Measurements from ENCODE around the gene RNF40. TPM values are rescaled to one million over a fixed set of nuclear protein-coding genes. Genes with fewer than 3 reads are reported as not detected.
"Not testable (repeated sequence)": the region's sequence is repeated elsewhere in the genome, so short reads cannot be mapped to it uniquely, and the experiment has no call there.

The RNF40 gene
- polyA plus RNA-seq, 1 donor: 121 TPM

- DNase-seq: no peak
Measured at GRCh38 chr16:30780021-30780420, 17.9 kb downstream of the RNF40 start.

DNA sequence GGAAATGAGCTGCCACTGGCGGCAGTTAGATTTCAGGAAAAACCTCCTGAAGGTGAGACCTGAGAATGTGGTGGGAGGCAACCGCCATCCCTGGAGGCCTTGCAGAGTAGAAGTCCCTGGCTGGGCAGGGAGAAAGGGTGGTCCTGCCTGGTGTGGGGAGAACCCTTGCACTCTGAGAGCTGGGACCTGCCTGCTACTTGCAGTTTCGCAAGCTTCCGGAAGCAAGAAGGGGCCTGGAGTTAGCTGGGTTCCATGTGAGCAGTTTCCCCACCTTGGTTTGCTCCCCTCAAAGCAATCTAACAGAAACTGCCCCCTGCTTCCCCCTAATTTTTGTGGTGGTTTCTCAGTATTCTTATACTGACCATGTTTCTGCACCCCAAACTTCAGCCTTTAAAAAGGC is 18.4 kb downstream of the RNF40 start:
- DNase-seq: no peak

DNA sequence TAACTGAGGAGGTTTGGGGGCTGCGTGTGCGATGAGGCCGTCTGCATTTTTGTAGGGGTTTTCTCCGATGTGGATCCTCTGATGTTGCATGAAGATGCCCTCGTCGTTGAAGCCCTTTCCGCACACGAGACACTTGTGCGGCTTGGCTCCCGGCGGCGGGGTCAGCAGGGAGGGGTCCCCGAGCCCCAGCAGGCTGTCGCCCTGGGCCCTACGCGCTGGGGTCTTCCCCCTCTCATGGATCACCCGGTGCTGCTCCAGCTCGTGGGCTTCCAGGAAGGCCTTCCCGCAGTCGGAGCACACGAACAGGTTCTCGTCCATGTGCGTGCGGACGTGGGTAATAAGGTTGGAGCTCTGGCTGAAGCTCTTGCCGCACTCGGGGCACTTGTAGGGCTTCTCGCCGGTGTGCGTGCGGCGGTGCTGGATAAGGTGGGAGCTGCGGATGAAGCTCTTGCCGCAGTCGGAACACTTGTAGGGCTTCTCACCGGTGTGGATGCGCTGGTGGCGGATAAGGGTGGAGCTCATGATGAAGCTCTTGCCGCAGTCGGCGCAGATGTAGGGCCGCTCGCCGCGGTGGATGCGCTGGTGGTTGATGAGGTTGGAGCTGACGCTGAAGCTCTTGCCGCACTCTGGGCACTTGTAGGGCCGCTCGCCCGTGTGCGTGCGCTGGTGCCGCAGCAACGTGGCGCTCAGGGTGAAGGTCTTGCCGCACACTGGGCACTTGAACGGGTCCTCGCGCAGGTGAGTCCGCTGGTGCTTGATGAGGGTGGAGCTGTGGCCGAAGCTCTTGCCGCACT is 20.6 kb downstream of the RNF40 start:
- no peak for DNase-seq

GRCh38 chr16:30783280-30784109 is 21.4 kb downstream of the RNF40 start:
- DNase-seq: no peak

GRCh38 chr16:30784215-30784614 is 22.1 kb downstream of the RNF40 start:
- DNase-seq: no peak

DNA sequence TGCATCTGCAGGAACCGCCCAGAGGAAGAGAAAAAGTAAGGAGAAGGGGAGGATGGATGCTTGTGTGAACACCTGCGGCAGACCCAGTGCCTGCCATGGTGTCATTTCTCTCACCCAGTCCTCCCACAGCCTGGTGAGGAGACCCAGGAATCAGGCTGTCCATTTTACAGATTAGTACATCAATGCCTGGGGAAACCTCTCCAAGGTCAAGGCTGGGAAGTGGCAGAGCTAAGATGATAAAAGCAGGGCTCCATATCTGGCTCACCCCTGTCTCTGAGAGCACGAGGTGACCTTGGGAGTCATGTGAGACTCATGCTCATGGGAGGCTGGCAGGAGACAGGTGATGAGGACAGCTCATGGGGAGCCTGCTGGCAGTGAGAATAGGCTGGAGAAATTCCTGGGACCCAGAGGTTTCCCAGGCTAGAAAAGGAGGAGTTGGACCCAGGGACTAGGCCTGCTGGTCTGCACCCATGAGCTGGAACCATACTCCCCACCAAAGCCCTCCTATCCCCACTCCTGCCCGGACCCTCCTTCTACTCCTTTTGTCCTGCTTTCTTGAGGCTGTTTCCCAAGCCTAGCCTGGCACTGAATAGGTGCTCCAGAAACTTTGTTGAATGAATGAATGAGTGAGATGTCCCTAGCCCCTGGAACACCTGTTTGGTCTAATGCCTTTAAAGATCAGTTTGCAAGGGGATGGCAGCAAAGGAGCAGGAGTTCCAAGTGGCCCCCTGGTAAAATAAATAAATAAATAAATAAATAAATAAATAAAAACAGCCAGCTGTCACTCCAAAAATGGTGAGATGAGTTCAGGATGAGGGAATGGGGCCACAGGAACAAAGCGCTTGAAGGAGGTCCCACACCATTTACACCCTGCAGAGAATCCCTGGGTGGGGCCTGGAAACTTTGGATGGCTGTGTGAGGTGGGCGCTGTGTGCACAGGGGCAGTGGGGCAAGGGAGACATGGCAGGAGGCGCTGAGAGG is 23.3 kb downstream of the RNF40 start:
- DNase-seq: no peak

- DNase-seq: no peak
Measured at GRCh38 chr16:30786115-30786935, 24.2 kb downstream of the RNF40 start.

- DNase-seq: peak; percentile 86
Measured at GRCh38 chr16:30786936-30787612, 25.0 kb downstream of the RNF40 start, which contains the start of gene ZNF629. Gene ZNF629, minus strand, starts transcription at chr16:30787205. Its CDS starts 2,723 bp downstream, at chr16:30784482.

GRCh38 chr16:30787613-30788378 is 25.7 kb downstream of the RNF40 start:
- DNase-seq: no peak

- DNase-seq: no peak
Measured at GRCh38 chr16:30793508-30794069, 31.5 kb downstream of the RNF40 start.

DNA sequence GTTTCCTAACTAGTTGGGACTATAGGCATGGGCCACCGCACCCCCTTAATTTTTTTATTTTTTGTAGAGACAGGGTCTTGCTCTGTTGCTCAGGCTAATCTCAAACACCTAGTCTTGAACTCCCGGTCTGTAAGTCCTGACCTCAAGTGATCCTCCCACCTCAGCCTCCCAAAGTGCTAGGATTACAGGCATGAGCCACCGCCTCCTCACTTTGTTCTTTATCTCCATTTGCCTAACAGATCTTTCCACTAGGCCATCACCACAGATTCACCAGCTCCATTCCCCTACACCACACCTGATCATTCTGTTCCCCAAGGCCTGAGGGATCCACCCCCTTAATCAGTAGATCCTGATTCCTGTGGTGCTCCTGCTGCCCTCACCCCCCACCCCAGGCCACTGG is 32.5 kb downstream of the RNF40 start:
- no peak for DNase-seq

DNA sequence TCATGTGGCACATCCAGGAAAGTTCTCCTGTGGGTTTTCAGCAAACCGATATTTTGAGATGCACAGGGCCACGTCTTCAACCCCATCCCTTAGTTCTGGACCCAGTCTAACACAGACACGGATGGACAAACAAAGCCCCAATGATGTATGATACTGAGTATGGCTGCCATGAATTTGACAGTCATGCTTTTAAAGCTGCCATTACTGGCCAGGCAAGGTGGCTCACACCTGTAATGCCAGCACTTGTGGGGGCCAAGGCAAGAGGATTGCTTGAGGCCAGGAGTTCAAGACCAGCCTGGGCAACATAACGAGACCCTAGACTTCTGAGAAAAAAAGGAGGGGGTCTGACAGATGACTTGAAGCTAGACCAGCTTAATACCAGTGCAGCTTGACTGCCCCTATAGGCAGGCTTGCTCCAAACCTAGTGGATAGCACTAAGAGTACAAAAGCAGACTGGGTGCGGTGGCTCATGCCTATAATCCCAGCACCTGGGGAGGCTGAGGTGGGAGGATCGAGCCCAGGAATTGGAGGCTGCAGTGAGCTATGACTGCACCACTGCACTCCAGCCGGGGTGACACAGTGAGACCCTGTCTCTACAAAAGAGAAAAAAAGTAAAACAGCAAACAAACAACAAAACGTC is 35.7 kb downstream of the RNF40 start:
- no peak for DNase-seq

DNA sequence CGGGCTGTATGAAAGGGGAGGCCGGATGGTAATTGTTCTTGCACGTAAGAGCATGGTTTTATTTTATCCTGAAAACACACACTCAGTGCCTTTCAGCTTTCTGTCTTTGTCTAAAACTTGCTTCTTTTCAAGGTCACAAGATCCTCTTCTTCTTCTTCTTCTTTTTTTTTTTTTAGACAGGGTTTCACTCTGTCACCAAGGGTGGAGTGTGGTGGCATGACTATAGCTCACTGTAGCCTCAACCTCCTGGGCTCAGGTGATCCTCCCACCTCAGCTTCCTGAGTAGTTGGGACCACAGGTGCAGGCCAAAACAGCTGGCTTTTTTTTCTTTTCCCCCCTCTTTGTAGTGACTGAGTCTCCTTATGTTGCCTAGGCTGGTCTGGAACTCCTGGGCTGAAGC is 40.8 kb downstream of the RNF40 start:
- DNase-seq: no peak

- DNase-seq: no peak
Measured at GRCh38 chr16:30805056-30805369, 42.9 kb downstream of the RNF40 start.

DNA sequence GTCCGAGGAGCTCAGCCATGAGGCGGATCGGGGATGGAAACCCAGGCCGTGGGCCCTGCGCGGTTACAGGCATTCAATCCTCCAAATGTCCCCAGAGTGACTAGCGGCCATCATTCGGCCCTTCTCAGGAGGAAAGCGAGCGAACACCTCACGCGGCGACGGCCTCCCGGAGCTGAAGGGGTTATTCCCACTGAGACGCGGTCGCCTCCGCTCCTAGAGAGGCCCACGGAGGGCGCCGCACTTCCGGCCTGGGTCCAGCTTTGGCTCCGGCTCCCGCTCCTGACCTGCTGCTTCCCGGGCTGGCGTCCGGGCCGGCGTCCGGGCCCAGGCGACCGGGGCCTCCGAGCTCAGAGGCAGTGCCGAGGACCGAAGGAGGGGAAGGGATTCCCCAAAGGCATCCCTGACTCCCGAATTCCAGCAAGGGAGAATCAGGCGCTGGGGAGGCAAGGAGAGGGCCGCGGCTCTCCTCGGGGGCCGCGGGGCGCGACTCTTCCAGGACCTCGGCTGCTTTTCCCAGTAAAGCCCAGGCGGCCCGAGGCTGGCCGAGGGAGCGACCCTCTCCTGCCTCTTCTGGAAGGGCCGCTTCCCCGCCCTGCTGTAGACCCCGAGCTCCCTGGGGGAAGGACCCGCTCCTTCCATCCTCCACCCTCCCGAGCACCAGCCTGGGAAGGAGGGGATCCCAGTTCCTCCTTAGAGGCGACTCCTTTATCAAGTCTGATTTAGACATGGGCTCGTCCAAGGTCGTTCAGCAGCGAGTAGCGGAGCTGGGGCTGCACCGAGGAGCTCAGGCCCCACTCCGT is 43.4 kb downstream of the RNF40 start:
- DNase-seq: peak; percentile 88

DNA sequence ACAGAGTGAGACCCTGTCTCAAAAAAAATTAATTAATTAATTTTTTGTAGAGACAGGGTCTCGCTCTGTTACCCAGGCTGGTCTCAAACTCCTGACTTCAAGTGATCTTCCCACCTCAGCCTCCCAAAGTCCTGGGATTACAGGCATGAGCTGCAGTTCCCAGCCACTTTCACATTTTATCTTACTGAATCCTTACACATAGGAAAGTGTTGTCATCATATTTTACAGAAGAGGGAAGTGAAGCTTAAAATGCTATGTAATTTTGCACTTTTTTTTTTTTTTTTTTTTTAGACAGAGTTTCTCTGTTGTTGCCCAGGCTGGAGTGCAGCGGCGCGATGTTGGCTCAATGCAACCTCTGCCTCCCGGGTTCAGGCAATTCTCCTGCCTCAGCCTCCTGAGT is 46.0 kb downstream of the RNF40 start:
- DNase-seq: no peak

GRCh38 chr16:30808890-30809426 is 46.8 kb downstream of the RNF40 start:
- not testable (repeated sequence) for DNase-seq

DNA sequence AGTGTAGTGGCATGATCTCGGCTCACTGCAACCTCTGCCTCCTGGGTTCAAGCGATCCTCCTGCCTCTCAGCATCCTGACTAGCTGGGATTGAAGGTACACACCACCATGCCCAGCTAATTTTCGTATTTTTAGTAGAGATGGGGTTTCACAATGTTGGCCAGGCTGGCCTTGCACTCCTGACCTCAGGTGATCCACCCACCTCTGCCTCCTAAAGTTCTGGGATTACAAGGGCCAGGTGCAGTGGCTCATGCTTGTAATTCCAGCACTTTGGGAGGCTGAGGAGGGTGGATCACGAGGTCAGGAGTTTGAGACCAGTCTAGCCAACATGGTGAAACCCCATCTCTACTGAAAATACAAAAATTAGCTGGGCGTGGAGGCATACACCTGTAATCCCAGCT is 47.6 kb downstream of the RNF40 start:
- DNase-seq: not testable (repeated sequence)

Measured in left kidney (tissue), 2 donors.